ENCODE measurements around the gene CCL19. TPM values are rescaled to one million over a fixed set of nuclear protein-coding genes. Genes with fewer than 3 reads are reported as not detected.

CCL19 gene
- total and polyA plus RNA-seq, 10 donors, result 4.0 to 73.1 (median 22.8) TPM; not detected in 2

DNA sequence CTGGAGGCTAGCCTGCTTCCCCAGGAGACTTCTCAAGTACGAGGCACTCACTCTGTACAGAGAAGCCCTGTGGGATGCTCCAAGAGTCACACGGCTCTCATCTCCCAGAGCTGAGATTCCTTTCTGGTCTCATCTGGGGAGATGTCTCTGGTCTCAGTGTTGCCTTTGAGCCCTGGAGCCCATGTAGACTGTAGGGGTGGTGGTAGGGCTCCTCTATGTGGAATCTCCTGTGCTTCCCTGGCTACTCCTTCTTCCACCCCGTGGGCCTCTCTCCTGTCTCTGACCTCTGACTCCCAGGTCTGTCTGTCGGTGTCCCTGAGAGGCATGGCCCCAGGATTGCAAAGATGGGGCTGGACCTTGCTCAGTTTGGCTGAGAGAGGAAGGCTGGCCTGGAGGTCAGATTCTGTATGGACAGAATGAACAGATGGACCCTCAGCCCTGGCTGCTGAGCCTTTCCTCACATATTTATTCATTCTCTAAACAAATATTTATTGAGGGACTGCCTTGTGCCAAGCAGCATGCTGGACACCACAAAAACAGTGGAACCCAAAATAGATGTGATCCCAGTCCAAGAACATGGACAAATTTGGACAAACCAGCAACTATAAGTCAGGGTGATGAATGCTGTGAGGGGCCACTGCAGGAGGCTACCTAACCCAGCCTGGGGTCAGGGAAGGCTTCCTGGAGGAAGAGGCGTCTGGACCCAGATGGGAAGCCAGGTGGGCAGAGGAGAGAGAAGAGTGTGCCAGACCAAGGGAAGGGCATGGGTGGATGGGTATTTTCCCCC lies 2.6 kb downstream of the CCL19 start:
- DNase-seq, result no peak
- no peaks in the 10 kb centered on the region for H3K9me3 ChIP-seq
- H3K27ac ChIP-seq, result no peak overlapping the region
- TF ChIP-seq POLR2AphosphoS5 (IDR thresholded peaks at IDR 0.05), result no peak
- TF ChIP-seq, protein P1, sequence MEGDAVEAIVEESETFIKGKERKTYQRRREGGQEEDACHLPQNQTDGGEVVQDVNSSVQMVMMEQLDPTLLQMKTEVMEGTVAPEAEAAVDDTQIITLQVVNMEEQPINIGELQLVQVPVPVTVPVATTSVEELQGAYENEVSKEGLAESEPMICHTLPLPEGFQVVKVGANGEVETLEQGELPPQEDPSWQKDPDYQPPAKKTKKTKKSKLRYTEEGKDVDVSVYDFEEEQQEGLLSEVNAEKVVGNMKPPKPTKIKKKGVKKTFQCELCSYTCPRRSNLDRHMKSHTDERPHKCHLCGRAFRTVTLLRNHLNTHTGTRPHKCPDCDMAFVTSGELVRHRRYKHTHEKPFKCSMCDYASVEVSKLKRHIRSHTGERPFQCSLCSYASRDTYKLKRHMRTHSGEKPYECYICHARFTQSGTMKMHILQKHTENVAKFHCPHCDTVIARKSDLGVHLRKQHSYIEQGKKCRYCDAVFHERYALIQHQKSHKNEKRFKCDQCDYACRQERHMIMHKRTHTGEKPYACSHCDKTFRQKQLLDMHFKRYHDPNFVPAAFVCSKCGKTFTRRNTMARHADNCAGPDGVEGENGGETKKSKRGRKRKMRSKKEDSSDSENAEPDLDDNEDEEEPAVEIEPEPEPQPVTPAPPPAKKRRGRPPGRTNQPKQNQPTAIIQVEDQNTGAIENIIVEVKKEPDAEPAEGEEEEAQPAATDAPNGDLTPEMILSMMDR (IDR thresholded peaks at IDR 0.05 in 8 of 11, conservative IDR thresholded peaks at IDR 0.05 in 3 of 11), result no peak
- TF ChIP-seq POLR2A (IDR thresholded peaks at IDR 0.05), result no peak
- H3K4me1 ChIP-seq, result peaks cover 0 to 27% (median 0%) of the 10 kb centered on the region in 6 donors
- no peaks in the 10 kb centered on the region for H3K27me3 ChIP-seq (replicated peaks in 1 of 7)
- intact Hi-C loops (cut with DNase I; ENCODE audit: low total_unique reads), result no loop called here
- WGBS, 5 donors, result 69 to 86% (median 74%) methylated on average over 5 of the region's 5 CpGs
- H3K4me3 ChIP-seq, result no peak overlapping the region
- no peaks in the 10 kb centered on the region for H3K36me3 ChIP-seq

DNA sequence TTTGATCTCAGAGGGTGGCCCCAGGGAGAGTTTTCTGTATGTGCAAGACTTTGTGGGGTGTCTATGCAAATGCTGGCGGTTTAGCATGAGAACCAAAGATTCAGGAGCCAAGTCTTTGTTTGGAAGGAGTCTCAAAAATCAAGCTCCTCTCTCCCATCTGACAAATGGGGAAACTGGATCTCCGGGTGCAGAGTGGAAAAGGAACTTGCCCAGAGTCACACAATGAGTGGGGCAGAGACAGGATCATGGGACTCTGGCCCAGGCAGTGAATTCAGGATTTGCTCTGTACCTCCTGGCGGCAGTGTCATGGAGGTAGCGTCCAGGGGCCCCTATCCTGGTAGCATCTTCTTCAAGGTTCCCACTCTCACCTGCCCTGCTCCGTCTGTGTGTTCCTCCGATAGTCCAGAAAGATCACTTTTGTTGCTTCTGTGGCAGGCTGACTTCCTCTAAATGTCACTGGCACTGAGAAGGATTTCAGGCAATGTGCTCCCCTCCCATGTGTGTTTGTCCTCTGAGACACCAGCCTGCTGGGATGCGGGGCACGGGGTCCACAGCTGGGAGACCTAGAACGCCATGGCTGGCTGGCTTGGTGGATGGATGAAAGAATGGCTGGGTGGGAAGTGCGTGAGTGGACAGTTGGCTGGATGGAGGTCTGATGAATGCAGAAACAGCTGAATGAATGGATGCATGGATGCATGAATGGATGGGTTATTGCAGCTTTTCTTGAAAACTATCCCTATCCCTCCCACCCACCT lies 3.6 kb downstream of the CCL19 start:
- H3K36me3 ChIP-seq, result no peaks in the 10 kb centered on the region
- intact Hi-C loops (cut with DNase I; ENCODE audit: low total_unique reads), result no loop called here
- H3K27ac ChIP-seq, result no peak overlapping the region
- 77 to 89% (median 82%) methylated on average over 10 of the region's 10 CpGs for WGBS, 5 donors
- H3K27me3 ChIP-seq (replicated peaks in 1 of 7), result no peaks in the 10 kb centered on the region
- peaks cover 0 to 27% (median 0%) of the 10 kb centered on the region in 6 donors for H3K4me1 ChIP-seq
- TF ChIP-seq, protein P1 (IDR thresholded peaks at IDR 0.05 in 8 of 11, conservative IDR thresholded peaks at IDR 0.05 in 3 of 11), result no peak
- TF ChIP-seq POLR2AphosphoS5 (IDR thresholded peaks at IDR 0.05) (no peak), POLR2A (IDR thresholded peaks at IDR 0.05) (no peak)
- H3K4me3 ChIP-seq, result no peak overlapping the region
- H3K9me3 ChIP-seq, result no peaks in the 10 kb centered on the region
- DNase-seq, result no peak

DNA sequence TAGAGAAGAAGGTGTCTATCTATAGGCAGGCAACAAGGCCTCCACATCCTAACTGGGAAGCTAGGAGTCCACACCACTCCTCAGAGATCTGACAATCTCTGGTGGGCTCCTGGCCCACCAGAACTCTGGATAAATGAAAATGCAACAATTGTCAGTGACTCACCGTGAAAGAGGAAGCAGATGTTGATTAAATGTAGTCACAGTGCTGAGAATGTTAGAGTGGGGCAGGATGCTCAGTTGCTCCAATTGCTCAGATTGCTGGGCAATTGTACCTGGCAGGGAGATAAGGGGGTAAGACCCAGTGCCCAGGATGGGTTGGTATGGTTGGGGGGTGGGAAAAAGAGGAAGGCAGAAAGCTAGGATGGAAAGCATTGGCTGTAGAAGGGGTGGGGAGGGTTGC lies 4.3 kb downstream of the CCL19 start:
- no peak overlapping the region for H3K27ac ChIP-seq
- no peaks in the 10 kb centered on the region for H3K9me3 ChIP-seq
- 9 to 30% (median 13%) methylated on average over 1 of the region's 1 CpG for WGBS, 5 donors
- H3K36me3 ChIP-seq, result peaks cover 0 to 1% (median 0%) of the 10 kb centered on the region in 6 donors
- TF ChIP-seq, protein P1 (IDR thresholded peaks at IDR 0.05 in 8 of 11, conservative IDR thresholded peaks at IDR 0.05 in 3 of 11), result no peak
- TF ChIP-seq POLR2AphosphoS5 (IDR thresholded peaks at IDR 0.05) (no peak), POLR2A (IDR thresholded peaks at IDR 0.05) (no peak)
- intact Hi-C loops (cut with DNase I; ENCODE audit: low total_unique reads), result no loop called here
- H3K27me3 ChIP-seq (replicated peaks in 1 of 7), result no peaks in the 10 kb centered on the region
- DNase-seq, result no peak
- peaks cover 0 to 23% (median 0%) of the 10 kb centered on the region in 6 donors for H3K4me1 ChIP-seq
- H3K4me3 ChIP-seq, result no peak overlapping the region

DNA sequence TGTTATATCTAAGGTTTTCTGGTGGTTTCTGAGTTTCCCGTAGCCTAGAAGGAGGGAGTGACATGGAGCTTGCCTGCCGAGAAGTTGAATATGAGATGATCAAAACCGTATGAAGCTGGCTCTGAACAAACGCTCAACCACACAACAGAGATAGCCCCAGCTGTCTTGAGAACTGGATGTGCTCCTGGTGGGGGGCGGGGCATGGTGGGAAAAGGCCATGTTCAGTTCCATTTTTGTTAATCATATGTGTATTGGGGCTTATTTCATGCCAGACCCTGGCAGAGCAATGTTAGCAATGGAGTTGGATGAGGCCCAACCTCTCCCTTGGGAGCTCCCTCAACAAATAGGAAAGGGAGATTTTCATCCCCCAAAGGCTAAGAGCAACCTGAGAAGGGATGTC lies 4.8 kb downstream of the CCL19 start:
- no peak for TF ChIP-seq POLR2AphosphoS5 (IDR thresholded peaks at IDR 0.05)
- TF ChIP-seq, protein P1 (IDR thresholded peaks at IDR 0.05 in 8 of 11, conservative IDR thresholded peaks at IDR 0.05 in 3 of 11), result no peak
- TF ChIP-seq POLR2A (IDR thresholded peaks at IDR 0.05), result no peak
- H3K36me3 ChIP-seq, result peaks cover 0 to 5% (median 0%) of the 10 kb centered on the region in 6 donors
- no peaks in the 10 kb centered on the region for H3K9me3 ChIP-seq
- intact Hi-C loops (cut with DNase I; ENCODE audit: low total_unique reads), result no loop called here
- no peak for DNase-seq
- no peak overlapping the region for H3K4me3 ChIP-seq
- 79 to 90% (median 85%) methylated on average over 5 of the region's 5 CpGs for WGBS, 5 donors
- H3K27ac ChIP-seq, result no peak overlapping the region
- H3K4me1 ChIP-seq, result peaks cover 0 to 18% (median 0%) of the 10 kb centered on the region in 6 donors
- H3K27me3 ChIP-seq (replicated peaks in 1 of 7), result no peaks in the 10 kb centered on the region

Data from spleen (tissue), 11 donors.